ENCODE data around the gene MZT2B.
"Not testable (repeated sequence)": the region's sequence is repeated elsewhere in the genome, so short reads cannot be mapped to it uniquely, and the experiment has no call there.

The MZT2B gene

GRCh38 chr2:130180404-130181324 lies 1.4 kb upstream of the MZT2B start:
- DNase-seq: not testable (repeated sequence)

- DNase-seq: peak; percentile 97 to 99 (median 98)
Observed at GRCh38 chr2:130181325-130181879, 660 bp upstream of the MZT2B start, which contains the start of gene SMPD4. Gene SMPD4 (minus strand): TSS chr2:130181602. CDS start chr2:130176592, 5,010 bp downstream.

- not testable (repeated sequence) for DNase-seq
Observed at GRCh38 chr2:130182826-130183511, 907 bp downstream of the MZT2B start.

- DNase-seq: no peak
Observed at GRCh38 chr2:130183512-130184373, 1.7 kb downstream of the MZT2B start.

- no peak for DNase-seq
Observed at GRCh38 chr2:130185436-130185835, 3.4 kb downstream of the MZT2B start.

GRCh38 chr2:130185896-130186295 lies 3.8 kb downstream of the MZT2B start:
- DNase-seq: no peak

GRCh38 chr2:130186391-130186790 lies 4.3 kb downstream of the MZT2B start:
- DNase-seq: no peak

- no peak for DNase-seq
Observed at GRCh38 chr2:130187268-130187667, 5.2 kb downstream of the MZT2B start.

- DNase-seq: not testable (repeated sequence)
Observed at GRCh38 chr2:130187859-130188792, 6.1 kb downstream of the MZT2B start.

- DNase-seq: not testable (repeated sequence)
Observed at GRCh38 chr2:130188958-130189357, 6.9 kb downstream of the MZT2B start.

- DNase-seq: no peak
Observed at GRCh38 chr2:130190237-130190636, 8.2 kb downstream of the MZT2B start.

GRCh38 chr2:130191319-130191718 lies 9.3 kb downstream of the MZT2B start:
- not testable (repeated sequence) for DNase-seq

- DNase-seq: not testable (repeated sequence)
Observed at GRCh38 chr2:130192451-130192850, 10.4 kb downstream of the MZT2B start.

GRCh38 chr2:130193824-130194223 lies 11.8 kb downstream of the MZT2B start:
- not testable (repeated sequence) for DNase-seq

- DNase-seq: not testable (repeated sequence)
Observed at GRCh38 chr2:130195089-130195635, 13.1 kb downstream of the MZT2B start.

GRCh38 chr2:130196052-130196451 lies 14.0 kb downstream of the MZT2B start:
- not testable (repeated sequence) for DNase-seq

GRCh38 chr2:130198343-130198742 lies 16.3 kb downstream of the MZT2B start, which contains the start of gene TUBA3E:
Gene TUBA3E (minus strand): TSS chr2:130198439. CDS start chr2:130198360, 79 bp downstream.
- no peak for DNase-seq

- peak; percentile 23 to 65 (median 44) for DNase-seq
Observed at GRCh38 chr2:130202518-130202917, 20.5 kb downstream of the MZT2B start.

- DNase-seq: peak in 2 of 4 experiments; percentile 32 to 35
Observed at GRCh38 chr2:130203150-130203549, 21.1 kb downstream of the MZT2B start.

- DNase-seq: not testable (repeated sequence)
Observed at GRCh38 chr2:130207051-130207450, 25.0 kb downstream of the MZT2B start.

All from suppressor macrophage (primary cell).